ENCODE results near the gene NLGN1.

The NLGN1 gene

DNA sequence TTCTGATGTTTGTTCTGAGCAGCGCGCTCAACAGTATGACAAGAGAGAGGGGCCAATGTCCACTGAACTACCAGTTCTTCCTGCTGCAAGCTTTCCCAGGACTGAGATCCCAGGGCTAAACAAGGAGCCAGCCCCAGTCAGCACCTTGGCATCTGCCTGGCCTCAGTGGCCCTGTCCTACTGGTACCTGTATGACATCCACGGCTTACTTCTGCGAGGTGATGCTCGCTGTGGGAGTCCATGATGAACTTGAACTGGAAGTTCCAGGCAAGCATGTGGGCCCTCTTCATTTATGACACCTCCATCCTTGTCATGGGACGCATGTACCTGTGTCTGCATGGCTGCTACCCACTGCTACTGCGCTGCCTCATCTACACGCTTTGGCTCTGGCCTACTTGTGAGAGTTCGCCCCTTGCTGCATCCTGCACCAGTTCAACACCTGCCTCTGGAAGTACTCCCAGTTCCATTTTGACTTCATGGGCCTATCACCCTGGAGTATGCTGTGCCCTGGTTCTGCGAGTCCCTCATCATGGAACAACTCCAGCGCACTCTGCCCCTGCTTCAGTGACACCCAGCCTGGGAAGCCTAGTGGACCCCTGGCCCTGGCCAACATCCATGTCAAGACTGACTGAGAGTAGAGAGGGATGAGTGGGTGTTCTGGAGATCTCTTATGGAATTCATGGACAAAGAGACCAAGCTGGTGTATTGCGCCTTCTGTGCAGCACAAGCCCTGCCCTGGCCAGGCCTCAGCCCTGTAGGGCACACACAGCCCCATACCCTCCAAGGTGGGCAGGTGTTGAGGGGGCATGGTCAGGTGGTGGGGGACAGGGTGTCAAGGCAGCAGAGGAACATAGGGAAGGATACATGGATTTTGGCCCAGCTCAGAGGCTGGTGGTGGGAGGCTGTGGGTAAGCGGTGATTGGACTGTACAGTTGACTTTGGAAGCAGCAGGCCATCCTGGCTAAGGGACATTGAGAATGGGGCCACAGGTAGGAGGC is 246.8 kb downstream of the NLGN1 start:
- DNase-seq = no peak

- DNase-seq = no peak
Observed at GRCh38 chr3:173650596-173650995, 253.1 kb downstream of the NLGN1 start.

DNA sequence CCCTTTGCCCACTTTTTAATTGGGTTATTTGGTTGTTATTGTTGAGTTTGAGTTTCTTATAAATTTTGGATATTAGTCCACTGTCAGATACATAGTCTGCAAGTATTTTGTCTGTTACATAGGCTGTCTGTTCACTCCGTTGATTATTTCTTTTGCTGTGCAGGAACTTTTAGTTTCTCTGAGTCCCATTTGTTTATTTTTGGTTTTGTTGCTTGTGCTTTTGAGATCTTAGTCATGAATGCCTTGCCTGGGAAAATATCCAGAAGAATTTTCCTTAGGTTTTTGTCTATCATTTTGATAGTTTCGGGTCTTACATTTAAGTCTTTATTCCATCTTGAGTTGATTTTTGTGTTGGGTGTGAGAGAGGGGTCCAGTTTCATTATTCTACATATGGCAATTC is 254.5 kb downstream of the NLGN1 start:
- no peak for DNase-seq

GRCh38 chr3:173653781-173654180 is 256.2 kb downstream of the NLGN1 start:
- DNase-seq = no peak

DNA sequence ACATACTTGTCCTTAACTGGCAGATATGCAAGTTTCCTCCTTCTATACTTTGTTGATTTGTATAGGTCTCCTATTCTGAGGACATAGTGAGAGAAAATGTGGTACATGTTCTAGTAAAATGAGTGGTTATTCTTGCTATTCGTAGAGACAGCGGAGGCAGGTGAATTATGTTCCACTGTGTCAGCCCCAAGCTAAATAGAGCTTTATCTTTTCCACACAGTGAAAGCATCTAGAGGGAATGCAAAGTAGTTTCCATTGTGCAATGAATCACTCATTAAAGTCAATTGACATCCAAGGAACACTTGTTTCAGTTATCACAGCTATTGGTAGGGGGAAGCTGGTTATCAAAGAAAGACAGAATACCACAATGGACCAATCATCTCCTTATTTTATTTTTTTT is 262.4 kb downstream of the NLGN1 start:
- no peak for DNase-seq

GRCh38 chr3:173660645-173661299 is 263.2 kb downstream of the NLGN1 start:
- no peak for DNase-seq

GRCh38 chr3:173663696-173664111 is 266.2 kb downstream of the NLGN1 start:
- no peak for DNase-seq

GRCh38 chr3:173676094-173676493 is 278.6 kb downstream of the NLGN1 start:
- DNase-seq = no peak

GRCh38 chr3:173681188-173681678 is 283.7 kb downstream of the NLGN1 start:
- DNase-seq = no peak

GRCh38 chr3:173685456-173685855 is 287.9 kb downstream of the NLGN1 start:
- no peak for DNase-seq

GRCh38 chr3:173688216-173688842 is 290.8 kb downstream of the NLGN1 start:
- DNase-seq = no peak

DNA sequence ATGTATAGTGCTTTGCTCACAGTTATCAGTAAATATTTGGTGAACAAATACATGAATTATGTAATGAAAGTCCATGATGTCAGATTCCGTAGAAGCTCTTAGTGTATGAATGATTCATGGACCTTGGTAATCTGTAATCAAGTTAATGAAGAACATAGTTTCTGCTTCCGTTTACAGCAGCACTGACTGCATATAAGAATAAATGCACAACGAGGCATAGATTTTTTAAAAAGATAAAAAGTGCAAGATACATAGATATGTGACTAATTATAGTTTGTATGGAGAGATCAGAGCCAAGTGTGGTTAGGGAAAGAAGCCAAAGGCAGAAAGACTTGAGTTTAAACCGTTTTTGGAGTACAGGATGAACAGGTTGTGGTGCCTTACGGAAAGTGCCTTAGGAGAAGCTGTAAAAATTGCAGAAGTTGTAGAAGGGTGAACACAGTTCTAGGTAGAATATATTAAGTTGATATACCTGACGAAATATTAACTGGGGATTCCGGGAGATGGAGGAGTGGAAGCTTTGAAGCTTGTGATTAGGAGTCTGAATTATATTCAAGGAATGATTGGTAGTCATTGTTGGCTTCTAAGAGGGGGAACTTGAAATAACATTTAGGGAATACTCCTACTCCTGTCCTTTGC is 293.1 kb downstream of the NLGN1 start:
- no peak for DNase-seq

DNA sequence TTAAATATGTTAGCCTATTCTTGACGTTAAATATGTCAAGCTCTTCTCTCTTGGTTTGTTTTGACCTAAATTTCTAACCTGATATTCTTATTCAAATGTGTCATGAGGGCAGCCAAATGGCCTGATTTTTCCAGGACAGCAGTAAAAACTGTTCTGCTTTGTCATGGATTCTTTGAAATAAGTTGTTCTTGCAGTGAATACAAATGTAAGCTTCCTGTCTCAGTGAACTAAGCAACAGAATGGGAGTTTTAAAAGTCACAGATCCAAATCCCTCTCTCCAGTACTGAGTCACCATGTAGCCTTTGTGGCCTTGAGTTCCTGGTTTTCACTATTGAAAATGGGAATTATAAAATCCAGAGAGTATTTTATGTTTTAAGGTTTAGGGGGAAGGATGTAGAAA is 301.8 kb downstream of the NLGN1 start:
- no peak for DNase-seq

DNA sequence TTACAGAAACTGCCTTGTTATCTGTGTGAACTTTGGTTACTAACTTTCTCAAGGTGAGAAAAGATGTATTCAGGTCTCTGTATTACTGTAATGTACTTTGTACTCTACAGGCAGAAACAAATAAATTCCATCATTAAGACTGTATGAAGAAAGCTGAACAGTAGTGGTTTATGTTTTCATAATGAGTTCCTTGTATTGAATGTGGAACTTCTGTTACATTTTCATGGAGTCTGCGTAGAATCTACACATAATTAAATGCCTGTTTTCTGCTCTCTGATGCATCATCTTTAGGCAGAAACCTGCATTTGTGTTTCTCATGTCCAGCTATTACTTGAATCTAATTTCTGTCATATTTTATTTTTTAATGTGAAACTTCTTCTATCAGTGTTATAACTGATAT is 302.8 kb downstream of the NLGN1 start:
- DNase-seq = no peak

- DNase-seq = no peak
Observed at GRCh38 chr3:173702561-173702960, 305.0 kb downstream of the NLGN1 start.

DNA sequence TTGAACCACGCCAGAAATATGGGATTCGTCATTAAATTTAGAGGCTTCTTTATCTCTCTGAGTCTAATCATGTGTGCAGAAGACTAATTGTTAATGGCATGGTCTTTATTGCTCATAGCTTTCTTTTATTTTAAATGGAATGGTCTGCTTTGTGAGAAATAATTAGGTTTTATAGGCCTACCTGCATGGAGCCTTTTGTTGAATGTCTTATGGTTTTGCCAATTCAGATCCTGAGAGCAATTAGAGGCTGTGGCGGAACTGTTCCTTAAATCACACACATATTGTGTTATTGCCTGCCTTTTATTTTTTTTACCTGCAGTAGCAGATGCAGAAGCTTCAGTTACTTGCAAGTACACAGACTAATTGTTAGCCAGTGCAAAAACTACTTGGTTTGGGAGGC is 306.2 kb downstream of the NLGN1 start:
- DNase-seq = no peak

DNA sequence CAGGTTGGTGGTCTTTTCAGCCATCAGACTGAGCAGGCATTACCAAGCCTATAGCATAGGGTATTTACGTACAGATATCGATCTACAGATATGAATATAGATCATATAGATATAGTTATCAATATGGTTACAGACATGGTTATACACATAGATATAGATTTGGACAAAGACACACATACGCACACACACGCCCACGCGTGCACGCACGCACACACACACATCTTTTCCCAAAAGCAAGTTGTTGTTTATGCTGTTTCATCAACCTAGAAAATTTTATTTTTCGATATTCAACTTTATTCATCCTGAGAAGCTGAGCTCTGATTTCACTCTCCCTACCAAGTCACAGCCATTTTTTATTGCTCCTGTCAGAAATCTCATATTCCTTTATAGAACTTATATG is 309.1 kb downstream of the NLGN1 start:
- DNase-seq = no peak

DNA sequence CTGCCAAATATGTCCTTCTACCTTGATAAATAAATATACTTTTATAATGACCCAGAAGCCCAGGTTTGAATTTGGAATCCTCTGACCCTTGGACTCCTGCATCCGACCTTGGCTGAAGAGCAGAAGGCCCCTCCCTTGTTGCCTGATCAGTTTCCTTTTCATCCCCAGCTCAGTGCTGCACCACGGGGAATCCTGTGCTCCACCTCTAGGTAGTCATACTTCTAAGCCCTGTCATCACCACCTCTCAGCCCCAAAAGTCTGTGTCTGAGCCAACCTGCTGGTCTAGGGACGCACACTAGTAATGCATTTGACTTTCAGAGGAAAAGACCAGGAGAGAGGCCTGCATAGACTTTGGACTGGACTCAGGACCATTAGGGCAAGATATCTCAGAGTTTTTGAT is 310.6 kb downstream of the NLGN1 start:
- DNase-seq = no peak

DNA sequence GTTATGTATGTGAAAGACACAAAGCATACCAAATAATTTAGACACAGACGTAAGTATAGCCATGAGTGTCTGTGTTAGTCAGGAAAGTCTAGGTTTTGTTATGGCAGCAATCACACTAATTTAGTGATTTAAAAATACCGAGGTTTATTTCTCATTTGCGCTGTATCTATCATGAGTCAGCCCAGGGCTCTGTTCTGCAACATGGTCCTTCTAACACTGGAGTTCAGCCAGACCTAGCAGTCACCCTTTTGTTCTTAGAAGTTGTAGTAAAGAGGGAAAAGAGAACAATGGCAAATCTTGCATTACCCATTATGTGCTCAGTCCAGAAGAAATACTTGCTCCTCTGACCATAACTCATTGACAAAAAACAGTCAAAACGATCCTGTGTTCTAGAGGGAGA is 311.5 kb downstream of the NLGN1 start:
- DNase-seq = no peak

- DNase-seq = no peak
Observed at GRCh38 chr3:173711619-173712018, 314.1 kb downstream of the NLGN1 start.

- DNase-seq = no peak
Observed at GRCh38 chr3:173719585-173719984, 322.0 kb downstream of the NLGN1 start.

DNA sequence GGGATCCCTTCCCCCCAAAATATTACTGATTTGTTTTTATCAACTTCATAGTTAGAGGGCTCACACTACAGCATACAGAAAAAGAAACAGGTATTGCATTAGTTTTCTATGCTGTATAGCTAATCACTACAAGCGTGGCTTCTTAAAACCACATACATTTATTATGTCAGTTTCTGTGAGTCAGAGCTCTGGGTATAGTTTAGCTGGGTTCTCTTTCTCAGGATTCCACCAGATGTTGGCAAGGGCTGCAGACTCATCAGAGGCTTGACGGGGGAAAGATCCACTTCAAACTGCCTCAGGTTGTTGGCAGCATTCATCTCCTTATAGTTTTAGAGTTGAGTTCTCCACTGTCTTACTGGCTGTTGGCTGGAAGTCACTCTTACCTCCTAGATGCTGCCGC is 328.0 kb downstream of the NLGN1 start:
- DNase-seq = no peak

DNA sequence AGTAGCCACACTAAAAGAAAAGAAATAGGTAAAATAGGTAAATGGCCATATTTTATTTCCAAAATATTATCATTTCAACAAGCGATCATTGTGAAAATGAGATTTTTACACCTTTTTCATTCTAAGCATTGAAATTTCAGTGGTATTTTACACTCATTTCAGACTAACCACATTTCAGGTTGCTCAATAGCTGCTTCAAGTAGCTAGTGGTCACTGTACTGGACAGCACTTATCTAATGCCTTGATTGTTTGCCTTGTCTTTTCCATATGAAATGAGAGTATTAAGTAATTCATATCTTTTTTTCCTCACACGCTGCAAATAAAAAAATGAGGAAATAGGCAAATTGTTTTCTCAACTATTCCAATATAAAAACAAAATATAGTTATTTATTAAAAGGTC is 332.8 kb downstream of the NLGN1 start:
- DNase-seq = no peak
